Right atrium auricular region (tissue), 2 donors: ENCODE data around the gene HPX. TPM values are rescaled to one million over a fixed set of nuclear protein-coding genes. Genes with fewer than 3 reads are reported as not detected.

Experiments
- DNase-seq: peaks from one replicate; pipeline ENCODE4 v3.0.0-alpha.2; 2019; ENCODE audit warnings: low spot score
- H3K27ac ChIP-seq, 2 donors: fragments of 200-600 bp; sonication (generic); 1 replicate in 1 of 2; 2 replicates in 1 of 2; pipeline ENCODE4 v1.5.1; 2016 to 2019
- H3K27me3 ChIP-seq, 2 donors: fragments of 200-600 bp; sonication (generic); one replicate each; pipeline versions ENCODE4 v1.5.1 to v1.6.0; 2017 to 2019
- H3K36me3 ChIP-seq: fragments of 200-600 bp; sonication (generic); one replicate; pipeline ENCODE4 v1.5.1; 2016
- H3K4me1 ChIP-seq, 2 donors: fragments of 200-600 bp; sonication (generic); one replicate each; pipeline versions ENCODE4 v1.5.1 to v1.6.0; 2017 to 2019
- H3K4me3 ChIP-seq, 2 donors: fragments of 200-600 bp; sonication (generic); 1 replicate in 1 of 2; 2 replicates in 1 of 2; pipeline ENCODE4 v1.5.1; 2017 to 2019; ENCODE audit warnings: mild to moderate bottlenecking in 1 of 2, moderate library complexity in 1 of 2
- H3K9me3 ChIP-seq, 2 donors: fragments of 200-600 bp; sonication (generic); one replicate each; pipeline ENCODE4 v1.5.1; 2019
- CTCF ChIP-seq, 2 donors: fragments of 200-600 bp; sonication (generic); IDR thresholded peaks; one replicate each; pipeline ENCODE4 v1.5.1; 2019; ENCODE audit warnings: antibody characterized with exemption in 2 of 2
- total RNA-seq, 2 donors: library from RNA; depleted of rRNA; stranded (reverse); fragments of >200 nt; gene quantifications; one replicate each; pipeline ENCODE4 v1.1.0, GENCODE V29; 2016

HPX gene
- total RNA-seq, 2 donors from 2014 or later, result 0.20 TPM; not detected in 1

- no peak for DNase-seq
- H3K4me1 ChIP-seq, result peaks cover 0 to 19% of the 10 kb centered on the region in 2 donors
- H3K27ac ChIP-seq, result no peak overlapping the region
- no peaks in the 10 kb centered on the region for H3K27me3 ChIP-seq
- no peak for TF ChIP-seq CTCF (IDR thresholded peaks at IDR 0.05)
- H3K36me3 ChIP-seq, result peaks cover 24% of the 10 kb centered on the region
- no peak overlapping the region for H3K4me3 ChIP-seq
- no peaks in the 10 kb centered on the region for H3K9me3 ChIP-seq
These were observed 38.2 kb downstream of the HPX start for GRCh38 chr11:6402561-6402981.

GRCh38 chr11:6402061-6402470, 38.7 kb downstream of the HPX start:
- TF ChIP-seq CTCF (IDR thresholded peaks at IDR 0.05), result no peak
- Histone ChIP-seq H3K9me3 (no peaks in the 10 kb centered on the region), H3K27me3 (no peaks in the 10 kb centered on the region), H3K4me3 (no peak overlapping the region), H3K27ac (no peak overlapping the region), H3K4me1 (peaks cover 0 to 19% of the 10 kb centered on the region in 2 donors), H3K36me3 (peaks cover 24% of the 10 kb centered on the region)
- no peak for DNase-seq

GRCh38 chr11:6401464-6401863, 39.3 kb downstream of the HPX start:
- no peak overlapping the region for H3K4me3 ChIP-seq
- no peak overlapping the region for H3K27ac ChIP-seq
- H3K4me1 ChIP-seq, result peaks cover 0 to 19% of the 10 kb centered on the region in 2 donors
- no peaks in the 10 kb centered on the region for H3K9me3 ChIP-seq
- no peak for TF ChIP-seq CTCF (IDR thresholded peaks at IDR 0.05)
- peaks cover 24% of the 10 kb centered on the region for H3K36me3 ChIP-seq
- no peak for DNase-seq
- no peaks in the 10 kb centered on the region for H3K27me3 ChIP-seq

GRCh38 chr11:6400431-6401345, 40.1 kb downstream of the HPX start:
- Histone ChIP-seq H3K9me3 (no peaks in the 10 kb centered on the region), H3K36me3 (peaks cover 27% of the 10 kb centered on the region)
- DNase-seq, result no peak

GRCh38 chr11:6397636-6398035, 43.2 kb downstream of the HPX start:
- no peak for TF ChIP-seq CTCF (IDR thresholded peaks at IDR 0.05)
- DNase-seq, result no peak
- Histone ChIP-seq H3K36me3 (peaks cover 47% of the 10 kb centered on the region), H3K27ac (no peak overlapping the region), H3K27me3 (no peaks in the 10 kb centered on the region), H3K4me1 (peaks cover 0 to 10% of the 10 kb centered on the region in 2 donors), H3K9me3 (no peaks in the 10 kb centered on the region), H3K4me3 (no peak overlapping the region)

More at GRCh38 chr11:6400431-6401345, 40.1 kb downstream of the HPX start:
- no peak for TF ChIP-seq CTCF (IDR thresholded peaks at IDR 0.05)
- no peak overlapping the region for H3K4me3 ChIP-seq
- no peaks in the 10 kb centered on the region for H3K27me3 ChIP-seq
- H3K4me1 ChIP-seq, result peaks cover 0 to 19% of the 10 kb centered on the region in 2 donors
- no peak overlapping the region for H3K27ac ChIP-seq
